ENCODE results near the gene XG.
"Not testable (repeated sequence)": the region's sequence is repeated elsewhere in the genome, so short reads cannot be mapped to it uniquely, and the experiment has no call there.

Gene XG

GRCh38 chrX:2812161-2812907 is 60.5 kb downstream of the XG start:
- H3K4me3 ChIP-seq (ENCODE audit: low read depth, low read length) = not testable (repeated sequence)

GRCh38 chrX:2817036-2817435 is 65.2 kb downstream of the XG start:
- H3K4me3 ChIP-seq (ENCODE audit: low read depth, low read length) = no peak overlapping the region

- no peak overlapping the region for H3K4me3 ChIP-seq (ENCODE audit: low read depth, low read length)
Observed at GRCh38 chrX:2819345-2820135, 67.7 kb downstream of the XG start.

GRCh38 chrX:2820136-2820771 is 68.4 kb downstream of the XG start:
- no peak overlapping the region for H3K4me3 ChIP-seq (ENCODE audit: low read depth, low read length)

- H3K4me3 ChIP-seq (ENCODE audit: low read depth, low read length) = no peak overlapping the region
Observed at GRCh38 chrX:2823795-2824386, 72.1 kb downstream of the XG start.

- H3K4me3 ChIP-seq (ENCODE audit: low read depth, low read length) = no peak overlapping the region
Observed at GRCh38 chrX:2824886-2825285, 73.0 kb downstream of the XG start.

GRCh38 chrX:2828344-2828958 is 76.6 kb downstream of the XG start, which contains the start of gene GYG2:
Gene GYG2, plus strand, starts transcription at chrX:2828930. Its CDS starts 1,259 bp downstream, at chrX:2830189.
- peak within 1 kb of the TSS; percentile 27 for H3K4me3 ChIP-seq (ENCODE audit: low read depth, low read length)

- no peak overlapping the region for H3K4me3 ChIP-seq (ENCODE audit: low read depth, low read length)
Observed at GRCh38 chrX:2828959-2829411, 77.1 kb downstream of the XG start.

- peak overlapping the region; percentile 27 for H3K4me3 ChIP-seq (ENCODE audit: low read depth, low read length)
Observed at GRCh38 chrX:2829469-2830246, 77.8 kb downstream of the XG start.

- no peak overlapping the region for H3K4me3 ChIP-seq (ENCODE audit: low read depth, low read length)
Observed at GRCh38 chrX:2831471-2832228, 79.8 kb downstream of the XG start.

GRCh38 chrX:2837961-2838360 is 86.1 kb downstream of the XG start:
- H3K4me3 ChIP-seq (ENCODE audit: low read depth, low read length) = no peak overlapping the region

- no peak overlapping the region for H3K4me3 ChIP-seq (ENCODE audit: low read depth, low read length)
Observed at GRCh38 chrX:2840961-2841360, 89.1 kb downstream of the XG start.

GRCh38 chrX:2841537-2841936 is 89.7 kb downstream of the XG start:
- H3K4me3 ChIP-seq (ENCODE audit: low read depth, low read length) = no peak overlapping the region

- no peak overlapping the region for H3K4me3 ChIP-seq (ENCODE audit: low read depth, low read length)
Observed at GRCh38 chrX:2846992-2847391, 95.2 kb downstream of the XG start.

- no peak overlapping the region for H3K4me3 ChIP-seq (ENCODE audit: low read depth, low read length)
Observed at GRCh38 chrX:2848871-2849301, 97.0 kb downstream of the XG start.

- H3K4me3 ChIP-seq (ENCODE audit: low read depth, low read length) = no peak overlapping the region
Observed at GRCh38 chrX:2854918-2855317, 103.1 kb downstream of the XG start.

GRCh38 chrX:2855761-2856160 is 103.9 kb downstream of the XG start:
- H3K4me3 ChIP-seq (ENCODE audit: low read depth, low read length) = no peak overlapping the region

- H3K4me3 ChIP-seq (ENCODE audit: low read depth, low read length) = no peak overlapping the region
Observed at GRCh38 chrX:2857566-2857965, 105.7 kb downstream of the XG start.

- no peak overlapping the region for H3K4me3 ChIP-seq (ENCODE audit: low read depth, low read length)
Observed at GRCh38 chrX:2859197-2859797, 107.5 kb downstream of the XG start.
